Activated CD4-positive, alpha-beta T cell treated with anti-CD3 and anti-CD28 coated beads, Interleukin-2, amount 10 ng/mL, durations not matched to agents 7 days and 5 days (primary cell): Measurements from ENCODE around the gene CD7. TPM values are rescaled to one million over a fixed set of nuclear protein-coding genes. Genes with fewer than 3 reads are reported as not detected.

Source experiments
- CTCF ChIA-PET: fragments of 350-600 bp; sonication (Branson Sonifier 250); formaldehyde crosslinking; loops from one replicate; lab custom pipeline; 2021; ENCODE audit warnings: antibody characterized with exemption; lab: Charles Lee
- POLR2A ChIA-PET: fragments of 350-600 bp; sonication (Branson Sonifier 250); formaldehyde crosslinking; loops from one replicate; lab custom pipeline; 2021; ENCODE audit warnings: antibody characterized with exemption; lab: Charles Lee
- DNase-seq: peaks from one replicate; pipeline ENCODE4 v3.0.0-alpha.2; 2020
- H3K27ac Mint-ChIP-seq: one replicate; pipeline ENCODE4 v1.8.0; 2021; ENCODE audit warnings: mild to moderate bottlenecking, moderate library complexity, mixed read lengths
- H3K27me3 Mint-ChIP-seq: one replicate; pipeline ENCODE4 v1.8.0; 2021; ENCODE audit warnings: mixed read lengths
- H3K36me3 Mint-ChIP-seq: one replicate; pipeline ENCODE4 v1.8.0; 2021; ENCODE audit warnings: low read depth, mixed read lengths
- H3K4me1 Mint-ChIP-seq: one replicate; pipeline ENCODE4 v1.8.0; 2021; ENCODE audit warnings: mixed read lengths
- H3K4me3 Mint-ChIP-seq: one replicate; pipeline ENCODE4 v1.8.0; 2021; ENCODE audit warnings: mild to moderate bottlenecking, moderate library complexity, mixed read lengths
- H3K9me3 Mint-ChIP-seq: one replicate; pipeline ENCODE4 v1.8.0; 2021; ENCODE audit warnings: mixed read lengths
- total RNA-seq, 2 experiments: library from RNA; stranded (reverse); gene quantifications; one replicate each; pipeline ENCODE4 v1.2.3, GENCODE V29; 2021

CD7 gene
- total RNA-seq, 2 experiments from 2014 or later = 285 to 292 TPM

- no peak overlapping the region for H3K27ac Mint-ChIP-seq
- DNase-seq = no peak
- H3K36me3 Mint-ChIP-seq = no peaks in the 10 kb centered on the region
- CTCF ChIA-PET = interaction anchor here (0.7 to 1.5 kb wide), 8 partner anchors 8 to 108 kb away, joined by 3 to 6 read pairs (median 4); partner anchors contain the start of gene SECTM1
- H3K4me3 Mint-ChIP-seq = no peak overlapping the region
- peaks cover 7% of the 10 kb centered on the region for H3K4me1 Mint-ChIP-seq
- peaks cover 4% of the 10 kb centered on the region for H3K9me3 Mint-ChIP-seq
- peaks cover under 1% of the 10 kb centered on the region for H3K27me3 Mint-ChIP-seq
- POLR2A ChIA-PET = no interaction called here
These were observed 26.9 kb upstream of the CD7 start for GRCh38 chr17:82344175-82344907.

DNA sequence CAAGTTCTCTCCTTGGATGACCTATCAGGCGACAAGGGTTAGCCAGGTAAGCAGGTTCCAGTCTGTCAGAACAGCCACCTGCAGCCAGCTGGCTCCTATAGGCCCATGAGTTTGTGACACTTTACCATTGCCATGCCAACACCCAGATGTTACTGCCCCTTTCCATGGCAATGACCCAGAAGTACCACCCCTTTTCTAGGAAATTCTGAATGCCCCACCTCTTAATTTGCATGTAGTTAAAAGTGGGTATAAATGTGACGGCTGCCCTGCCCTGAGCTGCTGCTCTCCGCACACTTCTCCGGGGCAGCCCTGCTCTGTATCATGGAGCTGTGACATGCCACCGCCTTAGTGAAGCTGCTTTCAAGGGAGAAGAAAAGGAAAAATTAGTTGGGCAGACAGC lies 26.2 kb upstream of the CD7 start:
- Mint-ChIP-seq H3K9me3 (peaks cover 4% of the 10 kb centered on the region), H3K4me3 (no peak overlapping the region), H3K27me3 (no peaks in the 10 kb centered on the region), H3K27ac (no peak overlapping the region), H3K4me1 (peaks cover 14% of the 10 kb centered on the region), H3K36me3 (no peaks in the 10 kb centered on the region)
- no peak for DNase-seq
- POLR2A ChIA-PET = no interaction called here
- CTCF ChIA-PET = interaction anchor here (0.6 to 1.5 kb wide), 5 partner anchors 9 to 148 kb away, joined by 3 to 6 read pairs (median 4); partner anchors contain the start of gene SECTM1

- no peak overlapping the region for H3K27ac Mint-ChIP-seq
- H3K27me3 Mint-ChIP-seq = no peaks in the 10 kb centered on the region
- peaks cover 4% of the 10 kb centered on the region for H3K9me3 Mint-ChIP-seq
- DNase-seq = no peak
- H3K36me3 Mint-ChIP-seq = no peaks in the 10 kb centered on the region
- ChIA-PET CTCF (interaction anchor here (1.5 kb wide), 1 partner anchor 8 kb away, joined by 6 read pairs; the partner anchor contains the start of gene SECTM1), POLR2A (no interaction called here)
- H3K4me1 Mint-ChIP-seq = peaks cover 16% of the 10 kb centered on the region
- no peak overlapping the region for H3K4me3 Mint-ChIP-seq
These were observed 25.1 kb upstream of the CD7 start for GRCh38 chr17:82342361-82343079.

DNA sequence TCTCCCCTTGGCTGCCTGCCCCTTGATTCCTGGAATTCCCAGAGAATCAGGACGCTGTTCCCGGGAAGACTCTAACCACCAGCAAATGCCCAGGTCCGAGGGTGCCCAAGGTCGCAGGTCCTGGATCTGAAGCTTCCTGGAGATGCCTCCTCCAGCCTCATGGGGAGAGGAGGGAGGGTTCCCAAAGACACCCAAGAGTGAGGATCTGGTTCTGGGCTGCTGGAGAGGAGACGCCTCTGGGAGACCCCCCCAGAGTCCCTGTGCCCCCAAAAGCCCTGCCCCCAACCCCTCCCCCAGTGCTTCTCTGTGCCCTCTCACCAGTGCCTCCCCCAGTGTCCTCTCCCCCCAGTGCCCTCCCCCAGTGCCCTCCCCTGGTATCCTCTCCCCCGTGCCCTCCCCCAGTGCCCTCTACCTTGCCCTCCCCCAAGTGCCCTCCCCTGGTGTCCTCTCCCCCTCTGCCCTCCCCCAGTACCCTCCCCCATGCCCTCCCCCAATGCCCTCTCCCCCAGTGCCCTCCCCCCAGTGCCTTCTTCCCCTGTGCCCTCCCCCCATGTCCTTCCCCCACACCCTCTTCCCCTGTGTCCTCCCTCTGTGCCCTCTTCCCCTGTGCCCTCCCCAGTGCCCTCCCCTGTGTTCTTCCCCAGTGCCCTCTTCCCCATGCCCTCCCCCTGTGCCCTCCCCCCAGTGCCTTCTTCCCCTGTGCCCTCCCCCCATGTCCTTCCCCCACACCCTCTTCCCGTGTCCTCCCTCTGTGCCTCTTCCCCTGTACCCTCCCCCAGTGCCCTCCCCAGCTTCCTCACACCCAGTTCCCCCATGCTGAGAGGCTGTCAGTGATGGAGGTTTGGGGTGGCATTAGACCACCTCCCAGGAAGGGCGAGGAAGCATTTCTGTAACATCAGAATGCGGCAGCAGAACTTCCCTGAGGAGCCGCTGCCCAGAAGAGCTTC lies 22.5 kb upstream of the CD7 start:
- Mint-ChIP-seq H3K4me3 (no peak overlapping the region), H3K27me3 (no peaks in the 10 kb centered on the region), H3K27ac (no peak overlapping the region), H3K36me3 (no peaks in the 10 kb centered on the region), H3K9me3 (peaks cover 4% of the 10 kb centered on the region), H3K4me1 (peaks cover 24% of the 10 kb centered on the region)
- no peak for DNase-seq
- ChIA-PET POLR2A (no interaction called here), CTCF (interaction anchor here (1.3 kb wide), 1 partner anchor 11 kb away, joined by 3 read pairs; no protein-coding TSS in a partner anchor)

DNA sequence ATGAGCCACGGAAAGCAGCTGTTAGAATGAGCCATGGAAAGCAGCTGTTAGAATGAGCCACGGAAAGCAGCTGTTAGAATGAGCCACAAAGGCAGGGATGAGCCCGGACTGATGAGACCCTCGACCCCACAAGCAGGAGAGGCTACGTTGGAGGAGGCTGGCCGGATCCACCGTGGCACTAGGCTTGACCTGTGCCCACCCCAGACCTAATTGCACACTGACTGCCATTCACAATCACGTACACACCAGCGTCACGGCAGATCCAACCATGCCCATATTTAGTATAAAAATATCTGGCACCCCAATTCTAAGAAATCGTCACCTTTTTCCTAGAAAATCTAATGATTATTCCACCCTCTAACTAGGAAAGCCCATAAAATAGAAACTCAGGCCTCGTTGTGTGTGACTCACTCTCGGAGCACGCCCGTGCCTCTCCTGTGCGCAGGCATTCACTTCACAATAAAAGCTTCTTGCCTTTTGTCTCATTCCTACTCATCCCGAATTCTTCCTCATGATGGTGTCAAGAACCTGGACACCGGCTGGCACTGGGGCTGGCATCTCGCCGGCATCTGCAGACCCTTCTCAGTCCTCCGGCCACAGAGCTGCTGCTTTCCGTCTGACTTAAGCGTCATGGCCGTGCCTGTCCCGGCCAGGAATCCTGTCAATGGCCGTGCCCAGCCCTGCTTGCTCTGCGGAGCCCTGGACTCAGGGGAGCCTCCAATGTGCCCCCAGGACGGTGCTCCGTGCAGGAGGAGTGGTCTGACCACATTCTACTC lies 21.6 kb upstream of the CD7 start:
- ChIA-PET CTCF (interaction anchor here (1.2 to 1.9 kb wide), 4 partner anchors 12 to 103 kb away, joined by 3 to 5 read pairs (median 3); no protein-coding TSS in a partner anchor), POLR2A (no interaction called here)
- no peaks in the 10 kb centered on the region for H3K36me3 Mint-ChIP-seq
- DNase-seq = no peak
- peaks cover 4% of the 10 kb centered on the region for H3K9me3 Mint-ChIP-seq
- peaks cover 31% of the 10 kb centered on the region for H3K4me1 Mint-ChIP-seq
- peak overlapping the region; percentile 52 for H3K27ac Mint-ChIP-seq
- no peak overlapping the region for H3K4me3 Mint-ChIP-seq
- no peaks in the 10 kb centered on the region for H3K27me3 Mint-ChIP-seq

GRCh38 chr17:82334622-82335394 lies 17.4 kb upstream of the CD7 start:
- H3K4me1 Mint-ChIP-seq = peaks cover 39% of the 10 kb centered on the region
- H3K27me3 Mint-ChIP-seq = peaks cover 4% of the 10 kb centered on the region
- H3K27ac Mint-ChIP-seq = peak overlapping the region; percentile 99
- no peaks in the 10 kb centered on the region for H3K9me3 Mint-ChIP-seq
- peak overlapping the region; percentile 90 for H3K4me3 Mint-ChIP-seq
- ChIA-PET CTCF (interaction anchor here (1.0 to 2.1 kb wide), 3 partner anchors 9 to 34 kb away, joined by 3 to 6 read pairs (median 4); no protein-coding TSS in a partner anchor), POLR2A (no interaction called here)
- peaks cover 1% of the 10 kb centered on the region for H3K36me3 Mint-ChIP-seq
- peak; percentile 32 for DNase-seq

DNA sequence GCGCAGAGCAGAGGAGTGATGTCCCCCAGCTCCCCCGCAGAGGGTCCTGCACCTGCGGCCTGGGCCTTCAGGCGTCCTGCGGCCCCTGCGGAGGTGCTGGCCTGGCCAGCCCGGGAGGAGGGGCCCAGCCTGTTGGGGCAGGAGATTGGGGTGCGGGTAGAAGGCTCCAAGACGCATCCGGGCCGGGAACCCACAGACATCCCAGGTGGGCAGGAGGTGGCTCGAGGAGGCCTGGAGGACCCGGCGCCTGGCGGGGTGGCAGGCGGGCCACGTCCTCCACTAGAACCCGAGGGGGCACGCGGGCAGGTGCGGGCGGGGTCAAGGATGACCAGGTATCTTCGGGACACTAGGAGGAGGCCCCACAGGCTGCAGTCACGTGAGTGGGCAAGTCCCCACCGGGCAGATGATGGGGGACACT lies 16.8 kb upstream of the CD7 start:
- H3K9me3 Mint-ChIP-seq = no peaks in the 10 kb centered on the region
- peaks cover 4% of the 10 kb centered on the region for H3K27me3 Mint-ChIP-seq
- ChIA-PET CTCF (interaction anchor here (1.0 to 1.8 kb wide), 4 partner anchors 9 to 83 kb away, joined by 3 to 6 read pairs (median 4); no protein-coding TSS in a partner anchor), POLR2A (no interaction called here)
- peak overlapping the region; percentile 99 for H3K27ac Mint-ChIP-seq
- peaks cover 1% of the 10 kb centered on the region for H3K36me3 Mint-ChIP-seq
- DNase-seq = no peak
- H3K4me3 Mint-ChIP-seq = peak overlapping the region; percentile 90
- peaks cover 39% of the 10 kb centered on the region for H3K4me1 Mint-ChIP-seq

GRCh38 chr17:82333279-82334171 lies 16.1 kb upstream of the CD7 start, which contains the start of gene SECTM1:
TSS of gene SECTM1 (minus strand) at chr17:82333766. CDS start at chr17:82327240, 6,526 bp downstream.
- ChIA-PET POLR2A (interaction anchor here (0.6 kb wide), 1 partner anchor 63 kb away, joined by 3 read pairs; no protein-coding TSS in a partner anchor), CTCF (interaction anchor here (0.8 to 1.8 kb wide), 9 partner anchors 10 to 91 kb away, joined by 3 to 6 read pairs (median 3); no protein-coding TSS in a partner anchor)
- peaks cover 4% of the 10 kb centered on the region for H3K27me3 Mint-ChIP-seq
- peaks cover 32% of the 10 kb centered on the region for H3K4me1 Mint-ChIP-seq
- peak within 1 kb of the TSS; percentile 99 for H3K27ac Mint-ChIP-seq
- H3K36me3 Mint-ChIP-seq = peaks cover 1% of the 10 kb centered on the region
- DNase-seq = no peak
- H3K9me3 Mint-ChIP-seq = no peaks in the 10 kb centered on the region
- H3K4me3 Mint-ChIP-seq = peak within 1 kb of the TSS; percentile 90

DNA sequence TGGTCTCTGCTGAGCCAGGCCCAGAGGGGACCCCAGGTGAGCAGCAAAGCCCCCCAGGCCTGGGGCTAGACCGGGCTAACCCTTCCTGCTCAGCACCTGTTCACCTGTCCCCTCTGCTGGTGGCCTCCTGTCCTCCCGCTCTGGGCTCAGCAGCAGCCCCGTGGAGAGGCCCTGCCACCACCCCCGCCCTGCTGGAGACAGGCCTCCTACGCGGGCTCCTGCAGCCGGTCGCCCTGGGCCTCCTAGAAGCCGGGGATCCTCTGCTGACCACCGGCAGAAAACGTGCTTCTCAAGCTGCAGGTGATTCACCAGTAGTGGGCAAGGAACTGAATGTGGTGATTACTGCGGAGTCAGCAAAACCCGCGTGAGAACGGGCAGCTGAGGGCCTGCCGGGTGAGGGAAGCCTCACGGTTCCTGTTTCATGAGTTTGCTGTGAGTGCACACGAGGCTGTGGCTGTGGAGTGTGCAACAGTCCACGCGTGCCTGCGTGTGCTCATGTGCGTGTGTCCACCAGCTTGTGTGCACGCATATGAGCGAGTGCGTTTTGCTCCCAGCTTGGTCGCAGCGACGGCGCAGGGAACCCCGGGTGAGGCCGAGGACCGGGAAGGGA lies 15.4 kb upstream of the CD7 start:
- H3K27ac Mint-ChIP-seq = peak overlapping the region; percentile 89
- H3K4me1 Mint-ChIP-seq = peaks cover 30% of the 10 kb centered on the region
- ChIA-PET POLR2A (interaction anchor here (0.6 kb wide), 1 partner anchor 64 kb away, joined by 3 read pairs; no protein-coding TSS in a partner anchor), CTCF (interaction anchor here (0.6 to 2.5 kb wide), 10 partner anchors 10 to 222 kb away, joined by 3 to 6 read pairs (median 3); no protein-coding TSS in a partner anchor)
- peak overlapping the region; percentile 76 for H3K4me3 Mint-ChIP-seq
- peaks cover 1% of the 10 kb centered on the region for H3K36me3 Mint-ChIP-seq
- H3K27me3 Mint-ChIP-seq = peaks cover 4% of the 10 kb centered on the region
- peak; percentile 32 for DNase-seq
- H3K9me3 Mint-ChIP-seq = no peaks in the 10 kb centered on the region
